Endodermal cell (in vitro differentiated cells): ENCODE data around the gene RFX5. TPM values are rescaled to one million over a fixed set of nuclear protein-coding genes. Genes with fewer than 3 reads are reported as not detected.
A peak's percentile ranks its signal among the peaks of the same experiment; 100 is the strongest.

Experiments
- DNase-seq: peaks from one replicate; pipeline ENCODE4 v3.0.0-alpha.2; 2017
- H3K27ac ChIP-seq: 2 replicates; pipeline ENCODE4 v1.5.1; 2013; ENCODE audit warnings: mild to moderate bottlenecking, low read depth, low read length, moderate library complexity
- H3K27me3 ChIP-seq: 2 replicates; pipeline ENCODE4 v1.6.1; 2013; ENCODE audit warnings: mild to moderate bottlenecking, low read length, moderate library complexity; ENCODE audit not compliant: insufficient read depth, control insufficient read depth, poor library complexity, severe bottlenecking
- H3K36me3 ChIP-seq: 2 replicates; pipeline ENCODE4 v1.7.0; 2013; ENCODE audit warnings: mild to moderate bottlenecking, low read length, moderate library complexity; ENCODE audit not compliant: control insufficient read depth, insufficient read depth
- H3K4me1 ChIP-seq: one replicate; pipeline ENCODE4 v1.7.0; 2013; ENCODE audit warnings: low read length; ENCODE audit not compliant: control insufficient read depth, insufficient read depth
- H3K4me3 ChIP-seq: 2 replicates; pipeline ENCODE4 v1.5.1; 2013; ENCODE audit warnings: mild to moderate bottlenecking, low read length, moderate library complexity
- H3K9ac ChIP-seq: 2 replicates; pipeline ENCODE4 v1.6.1; 2013; ENCODE audit warnings: mild to moderate bottlenecking, low read length, moderate library complexity; ENCODE audit not compliant: poor library complexity, severe bottlenecking; ENCODE audit errors: extremely low read depth
- H3K9me3 ChIP-seq: 2 replicates; pipeline ENCODE4 v1.6.1; 2013; ENCODE audit warnings: mild to moderate bottlenecking, low read length, moderate library complexity; ENCODE audit not compliant: control insufficient read depth
- H3K27ac Mint-ChIP-seq: 2 replicates; pipeline ENCODE4 v1.8.0; 2020; ENCODE audit warnings: mixed read lengths
- H3K27me3 Mint-ChIP-seq: 2 replicates; pipeline ENCODE4 v1.8.0; 2021; ENCODE audit warnings: mild to moderate bottlenecking, mixed read lengths; ENCODE audit not compliant: insufficient read depth
- H3K36me3 Mint-ChIP-seq: 2 replicates; pipeline ENCODE4 v1.8.0; 2020; ENCODE audit warnings: low read depth, mixed read lengths
- H3K4me1 Mint-ChIP-seq: 2 replicates; pipeline ENCODE4 v1.8.0; 2020; ENCODE audit warnings: mixed read lengths
- H3K4me3 Mint-ChIP-seq: 2 replicates; pipeline ENCODE4 v1.8.0; 2020; ENCODE audit warnings: mild to moderate bottlenecking, moderate library complexity, mixed read lengths
- H3K9me3 Mint-ChIP-seq: 2 replicates; pipeline ENCODE4 v1.8.0; 2020; ENCODE audit warnings: mild to moderate bottlenecking, mixed read lengths
- CTCF ChIP-seq: fragments of 200-600 bp; sonication (generic); conservative IDR thresholded peaks from 2 replicates; pipeline ENCODE4 v1.5.0; 2021; ENCODE audit warnings: antibody characterized with exemption, mild to moderate bottlenecking
- WGBS, 2 experiments: methylation state at CpG; one replicate each; pipeline versions ENCODE4 v1.1.5 to v1.1.7; 2013; ENCODE audit warnings: missing lambda C conversion rate in 2 of 2, mixed read lengths in 1 of 2; ENCODE audit not compliant: insufficient coverage in 1 of 2, insufficient read length in 1 of 2; 5-methylcytosine and 5-hydroxymethylcytosine counted together
- total RNA-seq, 2 donors: library from RNA; stranded (reverse); fragmentation: NEBNext Ultra II Directional in 1 of 2; extraction: Animal tissue kit (Norgen Biotek cat#: 25700) in 1 of 2; gene quantifications; 2 replicates in 1 of 2; 3 replicates in 1 of 2; pipeline ENCODE4 v1.2.1, GENCODE V29; 2021

RFX5 gene
- total RNA-seq, 2 donors from 2014 or later: 57.7 to 72.1 TPM

DNA sequence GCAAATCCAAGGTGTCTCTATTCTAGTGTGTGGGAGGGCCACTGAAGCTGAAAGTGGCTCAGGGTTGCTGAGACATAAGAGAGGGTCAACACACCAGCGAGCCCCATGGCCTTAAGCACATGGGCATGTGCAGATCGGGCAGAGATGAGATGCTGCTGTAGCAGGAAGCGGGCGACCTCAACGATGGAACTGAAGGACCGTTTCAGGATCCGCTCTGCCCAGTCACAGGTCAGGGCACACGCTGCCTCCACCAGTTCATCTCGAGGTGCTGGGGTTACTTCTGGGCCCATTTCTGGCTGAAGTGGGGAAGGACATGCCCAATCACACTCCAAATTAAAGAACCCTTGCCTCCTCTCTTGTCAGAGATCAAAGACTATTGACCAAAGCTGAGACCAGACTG, 3.5 kb downstream of the RFX5 start:
- Histone ChIP-seq H3K9ac (no peak overlapping the region), H3K4me3 (no peak overlapping the region), H3K36me3 (peaks cover 21% of the 10 kb centered on the region), H3K9me3 (no peaks in the 10 kb centered on the region), H3K27ac (no peak overlapping the region), H3K27me3 (no peaks in the 10 kb centered on the region), H3K4me1 (peaks cover 2% of the 10 kb centered on the region)
- Mint-ChIP-seq H3K4me3 (no peak overlapping the region), H3K9me3 (no peaks in the 10 kb centered on the region), H3K4me1 (peaks cover 24% of the 10 kb centered on the region), H3K36me3 (peaks cover 31% of the 10 kb centered on the region), H3K27ac (no peak overlapping the region), H3K27me3 (no peaks in the 10 kb centered on the region)
- DNase-seq: no peak
- 82 to 83% methylated on average over 6 to 9 of the region's 9 CpGs for WGBS, 2 experiments
- no peak for TF ChIP-seq CTCF

DNA sequence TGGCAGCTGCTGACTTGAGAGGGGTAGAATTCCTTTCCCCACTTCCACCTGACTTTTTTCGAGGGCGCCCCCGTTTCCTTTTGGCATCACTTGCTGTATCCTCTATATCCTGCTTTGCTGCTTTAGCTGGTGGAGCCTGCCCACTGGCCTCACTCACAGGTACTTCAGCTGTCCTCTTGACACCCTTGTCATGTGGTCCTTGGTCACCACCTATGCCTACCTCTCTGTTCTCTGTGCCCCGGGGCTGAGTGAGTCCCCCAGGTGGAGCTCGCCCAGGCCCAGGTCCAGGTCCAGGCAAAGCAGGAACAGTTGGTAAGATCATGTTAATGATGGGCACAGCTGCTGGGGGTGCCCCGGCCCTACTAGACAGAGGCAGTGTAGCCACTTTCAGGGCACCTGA, 4.5 kb downstream of the RFX5 start:
- Histone ChIP-seq H3K27me3 (no peaks in the 10 kb centered on the region), H3K9ac (no peak overlapping the region), H3K4me3 (no peak overlapping the region), H3K36me3 (peaks cover 21% of the 10 kb centered on the region), H3K27ac (no peak overlapping the region), H3K9me3 (no peaks in the 10 kb centered on the region), H3K4me1 (peaks cover 2% of the 10 kb centered on the region)
- DNase-seq: no peak
- H3K36me3 Mint-ChIP-seq: peaks cover 31% of the 10 kb centered on the region
- H3K4me1 Mint-ChIP-seq: peaks cover 18% of the 10 kb centered on the region
- WGBS, 2 experiments: 92 to 100% methylated on average over 3 to 6 of the region's 6 CpGs
- H3K4me3 Mint-ChIP-seq: no peak overlapping the region
- TF ChIP-seq CTCF: no peak
- no peaks in the 10 kb centered on the region for H3K27me3 Mint-ChIP-seq
- H3K9me3 Mint-ChIP-seq: no peaks in the 10 kb centered on the region
- H3K27ac Mint-ChIP-seq: peak overlapping the region; percentile 50

DNA sequence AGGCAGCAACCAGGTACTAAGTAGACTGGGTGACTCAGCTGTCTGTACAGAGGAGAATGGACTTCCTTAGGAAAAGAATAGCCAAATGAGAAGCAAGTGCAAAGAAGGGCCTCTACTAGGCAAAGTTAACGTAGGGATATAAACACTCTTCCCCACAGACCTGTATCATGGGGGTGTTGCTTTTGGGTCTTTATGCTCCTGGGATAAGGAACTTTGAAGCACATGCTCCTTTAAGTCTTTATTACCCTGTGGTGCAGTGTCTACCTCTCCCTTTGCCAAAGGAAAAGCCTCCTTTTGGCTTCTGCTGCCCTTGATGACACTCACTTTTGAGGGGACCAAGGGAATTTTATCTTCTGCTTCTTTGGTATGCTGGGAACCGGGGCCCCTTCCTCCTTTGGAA, 5.0 kb downstream of the RFX5 start:
- 88 to 90% methylated on average over 1 to 2 of the region's 2 CpGs for WGBS, 2 experiments
- H3K27ac ChIP-seq: no peak overlapping the region
- H3K9ac ChIP-seq: no peak overlapping the region

More for the DNA sequence above, 5.0 kb downstream of the RFX5 start:
- Histone ChIP-seq H3K4me1 (peaks cover 2% of the 10 kb centered on the region), H3K27me3 (no peaks in the 10 kb centered on the region), H3K4me3 (no peak overlapping the region), H3K9me3 (no peaks in the 10 kb centered on the region), H3K36me3 (peaks cover 21% of the 10 kb centered on the region)
- no peaks in the 10 kb centered on the region for H3K27me3 Mint-ChIP-seq
- peaks cover 16% of the 10 kb centered on the region for H3K4me1 Mint-ChIP-seq
- H3K27ac Mint-ChIP-seq: peak overlapping the region; percentile 50
- H3K4me3 Mint-ChIP-seq: no peak overlapping the region
- no peak for TF ChIP-seq CTCF
- no peaks in the 10 kb centered on the region for H3K9me3 Mint-ChIP-seq
- peaks cover 31% of the 10 kb centered on the region for H3K36me3 Mint-ChIP-seq
- no peak for DNase-seq
